GM15510 (cell line): Measurements from ENCODE around the gene S1PR4.

Experiments used
- POLR2A ChIP-seq: IDR thresholded peaks from 3 replicates; pipeline ENCODE4 v1.6.1; 2011; ENCODE audit warnings: borderline replicate concordance; ENCODE audit not compliant: insufficient read length; ENCODE audit errors: extremely low read depth

The S1PR4 gene

GRCh38 chr19:3186891-3187661 lies 8.5 kb downstream of the S1PR4 start:
- TF ChIP-seq POLR2A = no peak

GRCh38 chr19:3187662-3188511 lies 9.3 kb downstream of the S1PR4 start:
- no peak for TF ChIP-seq POLR2A

- TF ChIP-seq POLR2A = no peak
Measured at GRCh38 chr19:3188627-3189596, 10.3 kb downstream of the S1PR4 start.

GRCh38 chr19:3189702-3190469 lies 11.3 kb downstream of the S1PR4 start:
- TF ChIP-seq POLR2A = no peak

- no peak for TF ChIP-seq POLR2A
Measured at GRCh38 chr19:3190470-3190770, 11.9 kb downstream of the S1PR4 start.

- TF ChIP-seq POLR2A = no peak
Measured at GRCh38 chr19:3190921-3191805, 12.6 kb downstream of the S1PR4 start.

- TF ChIP-seq POLR2A = no peak
Measured at GRCh38 chr19:3192228-3192635, 13.7 kb downstream of the S1PR4 start.

- no peak for TF ChIP-seq POLR2A
Measured at GRCh38 chr19:3192684-3193083, 14.1 kb downstream of the S1PR4 start.

GRCh38 chr19:3193256-3194105 lies 14.9 kb downstream of the S1PR4 start:
- no peak for TF ChIP-seq POLR2A

- TF ChIP-seq POLR2A = no peak
Measured at GRCh38 chr19:3194106-3195087, 15.8 kb downstream of the S1PR4 start.
